MM.1S (cell line): ENCODE measurements around the gene KAT7.

Experiments
- DNase-seq: peaks from one replicate; pipeline ENCODE4 v3.0.0-alpha.2; 2015
- H2AFZ ChIP-seq: fragments of 300-600 bp; sonication (generic); 2 replicates; pipeline ENCODE4 v1.6.0; 2016; ENCODE audit warnings: antibody characterized with exemption, low read length
- H3F3A ChIP-seq: fragments of 300-600 bp; sonication (generic); 2 replicates; pipeline ENCODE4 v1.6.1; 2016; ENCODE audit warnings: mild to moderate bottlenecking, antibody characterized with exemption, low read length, moderate library complexity, mixed read lengths; ENCODE audit not compliant: insufficient read depth
- H3K27ac ChIP-seq: fragments of 300-600 bp; sonication (generic); 2 replicates; pipeline ENCODE4 v1.5.1; 2016; ENCODE audit warnings: mild to moderate bottlenecking, low read length
- H3K27me3 ChIP-seq: fragments of 300-600 bp; sonication (generic); replicated peaks from 2 replicates; pipeline ENCODE4 v1.6.0; 2016; ENCODE audit warnings: low read length; ENCODE audit not compliant: insufficient read depth
- H3K36me3 ChIP-seq: fragments of 300-600 bp; sonication (generic); replicated peaks from 2 replicates; pipeline ENCODE4 v1.6.1; 2016; ENCODE audit warnings: mild to moderate bottlenecking, low read length, mixed read lengths; ENCODE audit not compliant: insufficient read depth
- H3K4me1 ChIP-seq: fragments of 300-600 bp; sonication (generic); 2 replicates; pipeline ENCODE4 v1.6.1; 2016; ENCODE audit warnings: low read length, mixed read lengths
- H3K4me2 ChIP-seq: fragments of 300-600 bp; sonication (generic); 2 replicates; pipeline ENCODE4 v1.6.0; 2016; ENCODE audit warnings: low read depth, low read length
- H3K4me3 ChIP-seq: fragments of 300-600 bp; sonication (generic); 2 replicates; pipeline ENCODE4 v1.5.1; 2016; ENCODE audit warnings: low read length, mixed read lengths
- H3K79me2 ChIP-seq: fragments of 300-600 bp; sonication (generic); 2 replicates; pipeline ENCODE4 v1.6.1; 2016; ENCODE audit warnings: mixed run types, low read length, mixed read lengths
- H3K9ac ChIP-seq: fragments of 300-600 bp; sonication (generic); 2 replicates; pipeline ENCODE4 v1.6.1; 2016; ENCODE audit warnings: low read length, mixed read lengths
- H3K9me2 ChIP-seq: fragments of 300-600 bp; sonication (generic); replicated peaks from 2 replicates; pipeline ENCODE4 v1.6.1; 2016; ENCODE audit warnings: mild to moderate bottlenecking, low read length, mixed read lengths; ENCODE audit not compliant: insufficient read depth
- H3K9me3 ChIP-seq: fragments of 300-600 bp; sonication (generic); replicated peaks from 2 replicates; pipeline ENCODE4 v1.6.1; 2016; ENCODE audit warnings: mild to moderate bottlenecking, low read length, mixed read lengths; ENCODE audit not compliant: insufficient read depth
- H4K20me1 ChIP-seq: fragments of 300-600 bp; sonication (generic); 2 replicates; pipeline ENCODE4 v1.6.1; 2016; ENCODE audit warnings: mild to moderate bottlenecking, low read length, moderate library complexity, mixed read lengths; ENCODE audit not compliant: insufficient read depth
- CTCF ChIP-seq: fragments of 300-600 bp; sonication (generic); IDR thresholded peaks from 2 replicates; pipeline ENCODE4 v1.5.1; 2016; ENCODE audit warnings: antibody characterized with exemption, low read length, mixed read lengths
- EZH2 ChIP-seq: fragments of 300-600 bp; sonication (generic); optimal IDR thresholded peaks from 2 replicates; pipeline ENCODE3; 2017; ENCODE audit warnings: low read depth, mild to moderate bottlenecking, antibody characterized with exemption, low read length, mixed read lengths
- EZH2phosphoT487 ChIP-seq: fragments of 300-600 bp; sonication (generic); IDR thresholded peaks from 2 replicates; pipeline ENCODE4 v1.6.1; 2018; ENCODE audit warnings: antibody characterized with exemption, low read length

Gene KAT7

DNA sequence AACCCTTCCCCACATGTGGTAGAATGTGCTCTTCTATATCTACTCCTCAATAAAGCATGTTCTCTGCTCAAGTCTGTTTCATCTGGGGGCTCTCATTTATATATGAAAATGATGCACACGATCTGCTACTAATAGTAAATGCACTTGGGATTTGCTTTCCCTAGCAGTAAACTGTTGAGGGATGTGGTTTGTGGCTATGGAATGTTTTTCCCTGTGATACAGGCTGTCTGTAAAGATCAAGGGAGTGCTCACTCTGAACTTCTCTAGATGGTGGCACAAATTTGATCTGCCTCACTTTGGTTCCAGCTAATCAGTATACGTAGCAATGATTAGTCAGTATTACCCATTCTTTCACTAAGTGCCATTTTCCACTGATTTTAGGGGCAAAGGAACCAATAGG lies 40.5 kb downstream of the KAT7 start:
- Histone ChIP-seq H2AFZ (no peak overlapping the region), H3K36me3 (peaks cover 30% of the 10 kb centered on the region), H3K27me3 (no peaks in the 10 kb centered on the region), H3K4me3 (no peak overlapping the region), H3K4me2 (no peak overlapping the region), H3K9me2 (no peaks in the 10 kb centered on the region), H3K4me1 (no peaks in the 10 kb centered on the region), H3K9me3 (no peaks in the 10 kb centered on the region), H3K79me2 (no peaks in the 10 kb centered on the region), H3K9ac (no peak overlapping the region), H3F3A (no peaks in the 10 kb centered on the region), H3K27ac (no peak overlapping the region), H4K20me1 (no peaks in the 10 kb centered on the region)
- no peak for DNase-seq
- no peak for TF ChIP-seq CTCF
- TF ChIP-seq EZH2phosphoT487, result no peak
- TF ChIP-seq EZH2, result no peak

- H3K27ac ChIP-seq, result no peak overlapping the region
- H3K79me2 ChIP-seq, result no peaks in the 10 kb centered on the region
- H3K4me3 ChIP-seq, result no peak overlapping the region
- no peaks in the 10 kb centered on the region for H3F3A ChIP-seq
- no peak for TF ChIP-seq CTCF
- no peak for TF ChIP-seq EZH2
- TF ChIP-seq EZH2phosphoT487, result no peak
- H3K9me3 ChIP-seq, result no peaks in the 10 kb centered on the region
- peaks cover 20% of the 10 kb centered on the region for H3K36me3 ChIP-seq
- H3K4me1 ChIP-seq, result no peaks in the 10 kb centered on the region
- no peaks in the 10 kb centered on the region for H4K20me1 ChIP-seq
- H2AFZ ChIP-seq, result no peak overlapping the region
- H3K9me2 ChIP-seq, result no peaks in the 10 kb centered on the region
- H3K4me2 ChIP-seq, result no peak overlapping the region
- H3K9ac ChIP-seq, result no peak overlapping the region
- no peak for DNase-seq
- H3K27me3 ChIP-seq, result no peaks in the 10 kb centered on the region
Measured at GRCh38 chr17:49830605-49831004, 42.1 kb downstream of the KAT7 start.

GRCh38 chr17:49832840-49833599 lies 44.5 kb downstream of the KAT7 start:
- Histone ChIP-seq H3K9me3 (no peaks in the 10 kb centered on the region), H2AFZ (no peak overlapping the region), H3K27ac (no peak overlapping the region), H3K36me3 (peaks cover 8% of the 10 kb centered on the region), H4K20me1 (no peaks in the 10 kb centered on the region), H3F3A (no peaks in the 10 kb centered on the region), H3K4me2 (no peak overlapping the region), H3K27me3 (no peaks in the 10 kb centered on the region), H3K9ac (no peak overlapping the region), H3K4me3 (no peak overlapping the region), H3K9me2 (no peaks in the 10 kb centered on the region), H3K4me1 (no peaks in the 10 kb centered on the region), H3K79me2 (no peaks in the 10 kb centered on the region)
- TF ChIP-seq EZH2, result no peak
- TF ChIP-seq CTCF, result no peak
- TF ChIP-seq EZH2phosphoT487, result no peak
- no peak for DNase-seq
